DOHH2 (cell line): Measurements from ENCODE around the gene LTO1.

Experiments
- EZH2phosphoT487 ChIP-seq: fragments of 200-600 bp; sonication (generic); IDR thresholded peaks from 2 replicates; pipeline ENCODE4 v1.6.1; 2017; ENCODE audit warnings: borderline replicate concordance, mild to moderate bottlenecking, antibody characterized with exemption, low read length, moderate library complexity, mixed read lengths
- TF ChIP-seq, protein P1 (sequence below): fragments of 200-600 bp; sonication (generic); IDR thresholded peaks from one replicate; pipeline ENCODE4 v1.5.1; 2014; ENCODE audit warnings: antibody characterized with exemption, mild to moderate bottlenecking, low read depth, low read length; ENCODE audit not compliant: poor library complexity, severe bottlenecking

- TF ChIP-seq, protein P1, sequence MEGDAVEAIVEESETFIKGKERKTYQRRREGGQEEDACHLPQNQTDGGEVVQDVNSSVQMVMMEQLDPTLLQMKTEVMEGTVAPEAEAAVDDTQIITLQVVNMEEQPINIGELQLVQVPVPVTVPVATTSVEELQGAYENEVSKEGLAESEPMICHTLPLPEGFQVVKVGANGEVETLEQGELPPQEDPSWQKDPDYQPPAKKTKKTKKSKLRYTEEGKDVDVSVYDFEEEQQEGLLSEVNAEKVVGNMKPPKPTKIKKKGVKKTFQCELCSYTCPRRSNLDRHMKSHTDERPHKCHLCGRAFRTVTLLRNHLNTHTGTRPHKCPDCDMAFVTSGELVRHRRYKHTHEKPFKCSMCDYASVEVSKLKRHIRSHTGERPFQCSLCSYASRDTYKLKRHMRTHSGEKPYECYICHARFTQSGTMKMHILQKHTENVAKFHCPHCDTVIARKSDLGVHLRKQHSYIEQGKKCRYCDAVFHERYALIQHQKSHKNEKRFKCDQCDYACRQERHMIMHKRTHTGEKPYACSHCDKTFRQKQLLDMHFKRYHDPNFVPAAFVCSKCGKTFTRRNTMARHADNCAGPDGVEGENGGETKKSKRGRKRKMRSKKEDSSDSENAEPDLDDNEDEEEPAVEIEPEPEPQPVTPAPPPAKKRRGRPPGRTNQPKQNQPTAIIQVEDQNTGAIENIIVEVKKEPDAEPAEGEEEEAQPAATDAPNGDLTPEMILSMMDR: no peak
- TF ChIP-seq EZH2phosphoT487: no peak
Measured at GRCh38 chr11:69630424-69630823, 44.7 kb downstream of the LTO1 start.
